Astrocyte (in vitro differentiated cells and primary cell): Measurements from ENCODE around the gene OGT.

Experiments
- EZH2 ChIP-seq: IDR thresholded peaks from 2 replicates; pipeline ENCODE4 v1.6.1; 2012; ENCODE audit warnings: mild to moderate bottlenecking, low read length, inconsistent platforms; ENCODE audit not compliant: insufficient read depth
- TF ChIP-seq, protein P1 (sequence below): IDR thresholded peaks from 2 replicates; pipeline ENCODE4 v1.5.1; 2011; ENCODE audit warnings: low read depth, mild to moderate bottlenecking, inconsistent platforms, low read length, moderate library complexity; ENCODE audit not compliant: insufficient read depth

- TF ChIP-seq, protein P1, sequence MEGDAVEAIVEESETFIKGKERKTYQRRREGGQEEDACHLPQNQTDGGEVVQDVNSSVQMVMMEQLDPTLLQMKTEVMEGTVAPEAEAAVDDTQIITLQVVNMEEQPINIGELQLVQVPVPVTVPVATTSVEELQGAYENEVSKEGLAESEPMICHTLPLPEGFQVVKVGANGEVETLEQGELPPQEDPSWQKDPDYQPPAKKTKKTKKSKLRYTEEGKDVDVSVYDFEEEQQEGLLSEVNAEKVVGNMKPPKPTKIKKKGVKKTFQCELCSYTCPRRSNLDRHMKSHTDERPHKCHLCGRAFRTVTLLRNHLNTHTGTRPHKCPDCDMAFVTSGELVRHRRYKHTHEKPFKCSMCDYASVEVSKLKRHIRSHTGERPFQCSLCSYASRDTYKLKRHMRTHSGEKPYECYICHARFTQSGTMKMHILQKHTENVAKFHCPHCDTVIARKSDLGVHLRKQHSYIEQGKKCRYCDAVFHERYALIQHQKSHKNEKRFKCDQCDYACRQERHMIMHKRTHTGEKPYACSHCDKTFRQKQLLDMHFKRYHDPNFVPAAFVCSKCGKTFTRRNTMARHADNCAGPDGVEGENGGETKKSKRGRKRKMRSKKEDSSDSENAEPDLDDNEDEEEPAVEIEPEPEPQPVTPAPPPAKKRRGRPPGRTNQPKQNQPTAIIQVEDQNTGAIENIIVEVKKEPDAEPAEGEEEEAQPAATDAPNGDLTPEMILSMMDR = no peak
- no peak for TF ChIP-seq EZH2
Measured at GRCh38 chrX:71621603-71622002, 88.7 kb downstream of the OGT start.
